Effector memory CD4-positive, alpha-beta T cell (primary cell): Measurements from ENCODE around the gene DDIAS.

Experiments
- DNase-seq, 3 donors: peaks; one replicate each; pipeline ENCODE4 v3.0.0-alpha.2; 2020
- H3K27ac ChIP-seq: 2 replicates; pipeline ENCODE4 v1.7.0; 2013; ENCODE audit warnings: mild to moderate bottlenecking, low read length, moderate library complexity; ENCODE audit not compliant: insufficient read depth, poor library complexity, severe bottlenecking
- H3K27me3 ChIP-seq: replicated peaks from 2 replicates; pipeline ENCODE4 v1.7.0; 2013; ENCODE audit warnings: mild to moderate bottlenecking, low read length; ENCODE audit not compliant: insufficient read depth, control insufficient read depth, poor library complexity, severe bottlenecking
- H3K36me3 ChIP-seq: 2 replicates; pipeline ENCODE4 v1.7.0; 2013; ENCODE audit warnings: mild to moderate bottlenecking, low read length, moderate library complexity; ENCODE audit not compliant: control insufficient read depth, insufficient read depth
- H3K4me1 ChIP-seq: 2 replicates; pipeline ENCODE4 v1.7.0; 2013; ENCODE audit warnings: low read length, mild to moderate bottlenecking; ENCODE audit not compliant: control insufficient read depth, insufficient read depth, poor library complexity, severe bottlenecking
- H3K4me3 ChIP-seq: 2 replicates; pipeline ENCODE4 v1.7.0; 2013; ENCODE audit warnings: low read length, low read depth, mild to moderate bottlenecking; ENCODE audit not compliant: insufficient read depth, poor library complexity, severe bottlenecking
- H3K9me3 ChIP-seq: 2 replicates; pipeline ENCODE4 v1.7.0; 2013; ENCODE audit warnings: mild to moderate bottlenecking, low read length, moderate library complexity; ENCODE audit not compliant: control insufficient read depth

Gene DDIAS

DNA sequence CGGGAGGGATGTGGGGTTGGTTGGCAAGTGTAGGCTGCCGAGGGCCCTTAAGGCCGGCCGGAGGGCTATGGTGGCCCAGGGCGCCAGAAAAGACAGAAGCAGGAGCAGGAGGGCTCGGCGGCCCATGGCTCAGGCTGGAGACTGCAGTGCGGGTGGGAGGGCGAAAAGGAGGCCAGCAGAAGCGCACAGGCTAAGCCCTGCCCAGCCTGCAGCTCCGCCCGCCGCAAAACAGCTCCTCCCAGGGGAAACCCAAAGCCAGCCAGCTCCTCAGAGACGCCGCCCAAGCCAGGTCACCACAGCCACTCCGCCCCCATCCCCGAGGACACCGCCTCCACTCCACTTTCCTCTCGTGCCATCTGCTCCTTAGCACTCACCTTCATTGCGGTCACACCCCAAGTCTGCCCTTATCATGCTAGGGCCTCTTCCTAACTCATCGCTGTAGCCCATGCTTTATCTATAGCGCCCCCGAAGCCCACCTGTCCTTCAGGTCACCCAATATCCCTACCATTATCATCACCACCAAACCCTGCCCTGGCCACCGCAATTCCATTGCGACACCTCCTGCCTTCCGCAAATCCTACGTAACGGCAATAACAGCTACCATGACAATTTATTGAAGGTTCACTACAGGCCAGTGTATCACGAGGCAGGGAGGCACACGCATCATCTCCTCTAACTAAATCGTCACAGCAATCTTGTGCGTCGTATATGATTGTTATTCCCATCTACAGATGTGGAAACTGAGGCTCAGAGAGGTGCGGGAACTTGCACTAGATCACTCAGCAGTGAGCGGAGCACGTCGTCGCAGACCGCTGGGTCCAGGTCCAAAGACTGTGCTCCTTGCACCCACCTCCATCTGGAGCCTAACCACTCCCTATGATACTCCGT, 1.0 kb upstream of the DDIAS start, which contains the start of gene PRCP:
Gene PRCP (minus strand): TSS at position 154 of the 888 bp plus-strand sequence. CDS start 28 bp downstream, at position 126.
- peaks cover 9% of the 10 kb centered on the region for H3K4me1 ChIP-seq
- DNase-seq: peak; percentile 88 to 93 (median 91)
- peak within 1 kb of the TSS; percentile 82 for H3K4me3 ChIP-seq
- H3K27ac ChIP-seq: peak within 1 kb of the TSS; percentile 91
- H3K36me3 ChIP-seq: no peaks in the 10 kb centered on the region
- no peaks in the 10 kb centered on the region for H3K27me3 ChIP-seq
- no peaks in the 10 kb centered on the region for H3K9me3 ChIP-seq

DNA sequence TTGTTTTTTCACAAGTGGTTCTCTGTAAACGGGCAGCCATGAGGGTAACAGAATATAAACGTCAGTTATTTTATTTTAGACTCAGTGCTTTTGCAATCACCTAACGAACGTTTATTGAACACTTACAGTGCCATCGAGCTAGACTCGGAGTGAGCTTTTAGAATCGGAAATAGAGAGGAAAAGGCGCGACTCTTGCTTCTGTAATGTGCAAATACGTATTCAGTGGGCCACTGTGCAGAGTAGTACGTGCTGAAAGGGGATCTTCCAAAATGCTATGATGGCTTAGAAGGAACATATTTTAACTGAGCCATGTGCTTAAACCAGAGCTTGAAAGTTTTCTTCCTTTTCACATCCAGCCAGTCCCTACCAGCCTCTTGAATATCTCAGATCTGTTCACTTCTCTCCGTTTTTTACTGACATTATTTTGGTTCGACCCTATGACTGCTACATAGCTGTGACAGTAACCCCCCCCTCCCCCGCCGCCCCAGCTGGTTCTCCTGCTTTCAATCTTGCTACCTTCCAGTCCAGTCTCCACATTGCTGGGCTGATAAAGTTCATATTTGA, 468 bp downstream of the DDIAS start:
- H3K27me3 ChIP-seq: no peaks in the 10 kb centered on the region
- no peaks in the 10 kb centered on the region for H3K9me3 ChIP-seq
- H3K4me3 ChIP-seq: peak overlapping the region; percentile 82
- H3K4me1 ChIP-seq: peaks cover 9% of the 10 kb centered on the region
- H3K27ac ChIP-seq: peak overlapping the region; percentile 91
- no peaks in the 10 kb centered on the region for H3K36me3 ChIP-seq
- no peak for DNase-seq

DNA sequence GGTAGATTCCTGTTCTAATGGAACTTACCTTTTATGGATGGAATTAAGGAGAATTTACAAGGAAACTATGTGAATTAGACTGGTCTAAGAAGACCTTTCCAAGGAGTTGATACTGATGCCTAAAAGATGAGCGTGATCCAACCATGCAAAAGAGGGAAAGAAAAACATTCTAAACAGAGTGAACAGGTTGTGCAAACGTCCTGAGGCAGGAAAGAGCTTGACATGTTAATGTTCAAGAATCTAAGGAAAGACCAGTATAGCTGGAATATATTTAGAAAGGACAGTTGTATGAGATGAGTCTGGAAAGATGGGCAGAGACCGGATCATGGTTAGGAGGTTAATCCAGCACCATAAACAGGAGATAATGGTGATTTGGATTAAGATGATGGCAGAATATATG, 1.3 kb downstream of the DDIAS start:
- H3K9me3 ChIP-seq: no peaks in the 10 kb centered on the region
- H3K27me3 ChIP-seq: no peaks in the 10 kb centered on the region
- no peak overlapping the region for H3K4me3 ChIP-seq
- H3K27ac ChIP-seq: no peak overlapping the region
- peaks cover 9% of the 10 kb centered on the region for H3K4me1 ChIP-seq
- no peak for DNase-seq
- H3K36me3 ChIP-seq: no peaks in the 10 kb centered on the region

DNA sequence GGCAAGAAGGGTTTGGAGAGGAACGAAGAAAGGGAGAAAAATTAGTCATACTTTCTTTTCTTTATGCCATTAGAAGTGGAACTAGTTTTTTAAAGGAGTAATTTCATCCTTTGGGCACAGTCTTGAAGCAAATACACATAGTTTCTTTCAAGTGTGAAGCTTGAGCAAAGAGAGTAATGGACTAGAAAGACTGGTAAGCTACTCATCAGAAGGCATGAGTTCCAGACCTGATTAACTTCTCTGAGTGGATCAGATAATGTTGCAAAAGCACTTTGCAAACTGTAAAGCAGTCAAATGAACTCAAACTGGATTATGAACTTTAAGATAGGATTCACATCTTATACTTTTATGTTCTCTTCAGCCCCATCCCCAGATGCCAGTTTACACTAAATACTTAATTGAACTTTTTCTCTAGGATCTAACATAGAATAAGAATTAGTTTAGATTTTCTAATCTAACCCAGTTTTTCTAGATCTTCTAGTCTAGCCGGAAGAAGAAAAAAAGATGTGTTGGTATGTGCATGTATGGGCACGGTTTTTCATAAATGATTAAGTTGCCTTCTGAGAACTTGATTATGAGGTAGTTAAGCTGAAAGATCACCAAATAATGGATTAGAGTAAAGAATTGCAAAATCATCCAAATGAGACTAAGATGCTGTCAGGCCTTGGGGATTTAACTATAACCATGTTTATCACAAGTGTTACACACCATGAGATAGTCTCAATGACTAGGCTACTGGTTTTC, 2.5 kb downstream of the DDIAS start:
- no peak overlapping the region for H3K27ac ChIP-seq
- no peaks in the 10 kb centered on the region for H3K27me3 ChIP-seq
- no peak for DNase-seq
- H3K4me3 ChIP-seq: no peak overlapping the region
- no peaks in the 10 kb centered on the region for H3K9me3 ChIP-seq
- H3K36me3 ChIP-seq: no peaks in the 10 kb centered on the region
- H3K4me1 ChIP-seq: peaks cover 9% of the 10 kb centered on the region

DNA sequence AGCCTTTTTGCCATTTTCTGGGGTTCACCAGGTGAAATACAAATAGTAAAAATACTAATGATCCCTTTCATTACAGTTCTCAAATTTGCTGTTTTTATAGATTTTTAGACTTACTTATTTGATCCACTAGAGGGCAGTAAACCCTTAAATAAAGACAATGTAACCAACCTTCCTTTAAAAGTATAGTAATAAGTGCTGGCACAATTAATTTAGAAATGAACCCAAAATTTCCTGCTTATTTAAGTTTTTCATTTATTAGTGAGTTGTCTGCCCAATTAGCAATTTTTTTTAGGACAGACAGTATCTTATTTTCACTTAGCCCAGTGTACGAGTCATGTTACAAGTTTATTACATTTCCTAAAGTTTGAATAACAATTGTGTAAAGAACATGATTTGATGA, 4.7 kb downstream of the DDIAS start:
- no peaks in the 10 kb centered on the region for H3K27me3 ChIP-seq
- DNase-seq: no peak
- no peaks in the 10 kb centered on the region for H3K36me3 ChIP-seq
- H3K9me3 ChIP-seq: no peaks in the 10 kb centered on the region
- no peaks in the 10 kb centered on the region for H3K4me1 ChIP-seq
- no peak overlapping the region for H3K4me3 ChIP-seq
- H3K27ac ChIP-seq: no peak overlapping the region

DNA sequence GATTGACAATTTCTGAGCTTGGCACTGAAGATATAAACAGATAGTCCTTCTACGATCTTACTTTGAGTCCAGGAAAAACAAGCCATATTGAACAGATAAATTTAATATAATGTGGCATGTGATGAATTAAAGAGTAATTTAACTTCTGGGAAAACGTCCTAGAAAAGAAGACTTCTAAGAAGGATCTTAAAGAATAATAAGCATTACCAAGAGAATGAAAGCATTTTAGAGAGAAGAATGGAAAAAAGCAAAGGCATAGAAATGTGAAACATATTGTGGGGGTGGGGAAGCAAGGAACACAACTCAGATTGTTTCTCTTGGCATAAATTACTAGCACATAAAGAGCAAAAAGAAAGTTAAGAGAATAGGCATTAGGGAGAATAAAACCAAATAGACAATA, 5.4 kb downstream of the DDIAS start:
- Histone ChIP-seq H3K4me3 (no peak overlapping the region), H3K4me1 (no peaks in the 10 kb centered on the region), H3K27me3 (no peaks in the 10 kb centered on the region), H3K9me3 (no peaks in the 10 kb centered on the region), H3K36me3 (no peaks in the 10 kb centered on the region), H3K27ac (no peak overlapping the region)
- no peak for DNase-seq

DNA sequence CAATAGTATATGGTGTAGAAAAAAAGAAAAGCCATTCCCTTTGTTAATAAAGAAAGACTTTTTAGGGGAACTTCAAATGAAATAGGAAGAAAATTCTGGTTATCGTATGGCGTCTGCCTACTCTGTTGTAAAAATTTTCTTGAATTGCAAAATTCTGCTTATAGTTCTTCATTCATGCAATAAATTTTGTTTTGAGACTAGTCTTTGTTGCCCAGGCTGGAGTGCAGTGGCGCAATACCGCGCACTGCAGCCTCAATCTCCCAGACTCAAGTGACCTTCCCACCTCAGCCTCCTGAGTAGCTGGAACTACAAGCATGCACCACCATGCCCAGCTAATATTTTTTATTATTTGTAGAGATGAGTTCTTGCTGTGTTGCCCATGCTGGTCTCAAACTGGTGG, 5.8 kb downstream of the DDIAS start:
- H3K27ac ChIP-seq: no peak overlapping the region
- DNase-seq: no peak

DNA sequence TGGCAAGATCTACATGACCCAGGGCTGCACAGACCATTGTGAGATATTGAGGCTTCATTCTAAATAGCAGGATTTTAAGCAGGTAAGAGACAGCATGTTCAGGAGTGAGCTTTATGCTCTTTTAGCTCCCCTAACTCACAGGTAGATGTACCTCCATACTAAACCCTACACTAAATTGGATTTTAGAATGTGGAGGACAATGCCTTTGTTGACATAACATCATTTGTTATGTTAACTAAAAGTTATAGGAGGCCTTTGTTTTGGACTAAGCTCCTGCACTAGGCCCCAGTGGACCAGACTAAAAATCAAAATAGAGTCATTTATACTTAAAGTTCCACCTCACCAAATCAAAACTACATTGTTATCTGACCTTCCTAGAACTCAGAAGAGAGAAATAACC, 6.8 kb downstream of the DDIAS start:
- DNase-seq: no peak
- Histone ChIP-seq H3K27ac (no peak overlapping the region), H3K27me3 (no peaks in the 10 kb centered on the region), H3K36me3 (no peaks in the 10 kb centered on the region), H3K9me3 (no peaks in the 10 kb centered on the region), H3K4me1 (no peaks in the 10 kb centered on the region), H3K4me3 (no peak overlapping the region)

More for the DNA sequence above, 5.8 kb downstream of the DDIAS start:
- H3K27me3 ChIP-seq: no peaks in the 10 kb centered on the region
- H3K4me3 ChIP-seq: no peak overlapping the region
- H3K36me3 ChIP-seq: no peaks in the 10 kb centered on the region
- no peaks in the 10 kb centered on the region for H3K9me3 ChIP-seq
- no peaks in the 10 kb centered on the region for H3K4me1 ChIP-seq

DNA sequence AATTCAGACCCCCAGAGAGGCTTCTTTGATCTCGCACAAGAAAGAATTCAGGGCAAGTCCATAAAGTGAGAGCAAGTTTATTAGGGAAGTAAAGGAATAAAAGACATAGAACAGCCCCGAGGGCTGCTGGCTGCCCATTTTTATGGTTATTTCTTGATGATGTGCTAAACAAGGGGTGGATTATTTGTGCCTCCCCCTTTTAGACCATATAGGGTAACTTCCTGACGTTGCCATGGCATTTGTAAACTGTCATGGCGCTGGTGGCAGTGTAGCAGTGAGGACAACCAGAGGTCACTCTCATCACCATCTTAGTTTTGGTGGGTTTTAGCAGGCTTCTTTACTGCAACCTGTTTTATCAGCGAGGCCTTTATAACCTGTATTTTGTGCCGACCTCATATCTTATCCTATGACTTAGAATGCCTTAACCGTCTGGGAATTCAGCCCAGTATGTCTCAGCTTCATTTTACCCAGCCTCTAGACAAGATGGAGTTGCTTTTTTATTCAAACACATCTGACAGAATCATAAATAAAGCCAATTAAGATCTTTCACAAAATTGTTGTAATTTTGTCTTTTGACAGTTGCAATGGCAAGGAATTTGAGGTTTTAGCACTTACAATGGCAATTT, 7.6 kb downstream of the DDIAS start:
- Histone ChIP-seq H3K9me3 (no peaks in the 10 kb centered on the region), H3K4me3 (no peak overlapping the region), H3K36me3 (no peaks in the 10 kb centered on the region), H3K27ac (no peak overlapping the region), H3K4me1 (no peaks in the 10 kb centered on the region), H3K27me3 (no peaks in the 10 kb centered on the region)
- DNase-seq: no peak
